ENCODE data around the gene CGRRF1. TPM values are rescaled to one million over a fixed set of nuclear protein-coding genes. Genes with fewer than 3 reads are reported as not detected.

CGRRF1 gene
- total RNA-seq, 1 experiment from 2014 or later = 11.2 TPM

DNA sequence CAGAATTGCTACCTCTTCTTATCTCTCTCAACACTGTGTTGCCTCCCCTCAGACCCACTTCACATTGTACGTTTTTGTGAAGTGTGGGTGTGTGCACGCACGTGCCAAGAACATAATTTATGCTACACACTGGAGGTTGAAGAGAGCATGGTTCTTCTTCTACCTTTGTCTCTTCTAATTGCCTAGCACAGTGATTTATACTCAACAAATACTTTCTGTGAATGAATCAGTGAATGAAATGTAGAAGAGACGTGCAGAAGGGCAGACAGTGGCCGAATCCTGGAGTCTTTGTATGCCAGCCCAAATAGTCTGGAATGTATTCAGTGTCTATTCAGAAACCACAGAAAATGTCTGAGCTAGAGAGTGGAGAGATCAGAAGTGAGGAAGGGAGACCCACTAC is 52.6 kb downstream of the CGRRF1 start:
- no peak for DNase-seq (ENCODE audit: low spot score)
- POLR2A ChIA-PET (ENCODE audit: low non-redundant PET) = no interaction called here
- intact Hi-C loops (cut with micrococcal nuclease; ENCODE audit: unreplicated experiment) = loop anchor here (5.0 to 10.0 kb wide), 2 partner anchors 195 to 422 kb away; no protein-coding TSS in a partner anchor
- Histone ChIP-seq H3K27me3 (replicated peaks; ENCODE audit: insufficient read depth, low read depth, low read length, poor library complexity) (no peaks in the 10 kb centered on the region), H3K4me3 (ENCODE audit: low read depth, low read length, poor library complexity, severe bottlenecking) (no peak overlapping the region), H3K36me3 (ENCODE audit: insufficient read depth, low read length, poor library complexity, severe bottlenecking) (no peaks in the 10 kb centered on the region), H3K27ac (ENCODE audit: low read depth, low read length, poor library complexity, severe bottlenecking) (no peak overlapping the region), H3K4me1 (ENCODE audit: insufficient read depth, low read length, poor library complexity, severe bottlenecking) (peaks cover 7% of the 10 kb centered on the region), H3K9me3 (ENCODE audit: low read depth, low read length, poor library complexity, severe bottlenecking) (no peaks in the 10 kb centered on the region)
- CTCF ChIA-PET = no interaction called here
- TF ChIP-seq EZH2 (IDR thresholded peaks at IDR 0.05; ENCODE audit: borderline replicate concordance, low read depth, low read length, poor library complexity, severe bottlenecking) (no peak), CTCF (conservative IDR thresholded peaks at IDR 0.05; ENCODE audit: low read depth, low read length) (no peak)
- no TSS peak for BruUV-seq (replicated peaks)

GRCh38 chr14:54564071-54564867 is 54.6 kb downstream of the CGRRF1 start:
- CTCF ChIA-PET = interaction anchor here (0.6 to 3.9 kb wide), 18 partner anchors 25 to 1017 kb away, joined by 3 to 48 read pairs (median 4); no protein-coding TSS in a partner anchor
- Histone ChIP-seq H3K27me3 (replicated peaks; ENCODE audit: insufficient read depth, low read depth, low read length, poor library complexity) (no peaks in the 10 kb centered on the region), H3K4me3 (ENCODE audit: low read depth, low read length, poor library complexity, severe bottlenecking) (peak overlapping the region; percentile 87), H3K36me3 (ENCODE audit: insufficient read depth, low read length, poor library complexity, severe bottlenecking) (no peaks in the 10 kb centered on the region), H3K27ac (ENCODE audit: low read depth, low read length, poor library complexity, severe bottlenecking) (peak overlapping the region; percentile 77), H3K4me1 (ENCODE audit: insufficient read depth, low read length, poor library complexity, severe bottlenecking) (peaks cover 13% of the 10 kb centered on the region), H3K9me3 (ENCODE audit: low read depth, low read length, poor library complexity, severe bottlenecking) (no peaks in the 10 kb centered on the region)
- TF ChIP-seq CTCF (conservative IDR thresholded peaks at IDR 0.05; ENCODE audit: low read depth, low read length) (peak; percentile 87), EZH2 (IDR thresholded peaks at IDR 0.05; ENCODE audit: borderline replicate concordance, low read depth, low read length, poor library complexity, severe bottlenecking) (no peak)
- POLR2A ChIA-PET (ENCODE audit: low non-redundant PET) = interaction anchor here (0.6 kb wide), 1 partner anchor 158 kb away, joined by 4 read pairs; no protein-coding TSS in a partner anchor
- peak; percentile 67 for DNase-seq (ENCODE audit: low spot score)
- intact Hi-C loops (cut with micrococcal nuclease; ENCODE audit: unreplicated experiment) = loop anchor here (1.0 to 10.0 kb wide), 5 partner anchors 127 to 421 kb away; no protein-coding TSS in a partner anchor
- TSS peak; percentile 67 for BruUV-seq (replicated peaks)

GRCh38 chr14:54564868-54565784 is 55.4 kb downstream of the CGRRF1 start:
- intact Hi-C loops (cut with micrococcal nuclease; ENCODE audit: unreplicated experiment) = loop anchor here (1.0 to 10.0 kb wide), 6 partner anchors 77 to 420 kb away; no protein-coding TSS in a partner anchor
- H3K27ac ChIP-seq (ENCODE audit: low read depth, low read length, poor library complexity, severe bottlenecking) = peak overlapping the region; percentile 77

More at GRCh38 chr14:54564868-54565784, 55.4 kb downstream of the CGRRF1 start:
- Histone ChIP-seq H3K36me3 (ENCODE audit: insufficient read depth, low read length, poor library complexity, severe bottlenecking) (no peaks in the 10 kb centered on the region), H3K9me3 (ENCODE audit: low read depth, low read length, poor library complexity, severe bottlenecking) (no peaks in the 10 kb centered on the region), H3K27me3 (replicated peaks; ENCODE audit: insufficient read depth, low read depth, low read length, poor library complexity) (no peaks in the 10 kb centered on the region), H3K4me1 (ENCODE audit: insufficient read depth, low read length, poor library complexity, severe bottlenecking) (peaks cover 16% of the 10 kb centered on the region), H3K4me3 (ENCODE audit: low read depth, low read length, poor library complexity, severe bottlenecking) (peak overlapping the region; percentile 87)
- BruUV-seq (replicated peaks) = no TSS peak
- ChIA-PET CTCF (interaction anchor here (0.6 to 3.9 kb wide), 10 partner anchors 54 to 482 kb away, joined by 3 to 48 read pairs (median 4); no protein-coding TSS in a partner anchor), POLR2A (ENCODE audit: low non-redundant PET) (interaction anchor here (0.6 kb wide), 2 partner anchors 33 to 73 kb away, joined by 3 read pairs; no protein-coding TSS in a partner anchor)
- DNase-seq (ENCODE audit: low spot score) = peak; percentile 80
- TF ChIP-seq CTCF (conservative IDR thresholded peaks at IDR 0.05; ENCODE audit: low read depth, low read length) (no peak), EZH2 (IDR thresholded peaks at IDR 0.05; ENCODE audit: borderline replicate concordance, low read depth, low read length, poor library complexity, severe bottlenecking) (no peak)

Data from A673 (cell line).